ENCODE results near the gene NAP1L5. TPM values are rescaled to one million over a fixed set of nuclear protein-coding genes. Genes with fewer than 3 reads are reported as not detected.

The NAP1L5 gene
- total and polyA plus RNA-seq, 8 donors: 3.2 to 12.5 (median 11.8) TPM

DNA sequence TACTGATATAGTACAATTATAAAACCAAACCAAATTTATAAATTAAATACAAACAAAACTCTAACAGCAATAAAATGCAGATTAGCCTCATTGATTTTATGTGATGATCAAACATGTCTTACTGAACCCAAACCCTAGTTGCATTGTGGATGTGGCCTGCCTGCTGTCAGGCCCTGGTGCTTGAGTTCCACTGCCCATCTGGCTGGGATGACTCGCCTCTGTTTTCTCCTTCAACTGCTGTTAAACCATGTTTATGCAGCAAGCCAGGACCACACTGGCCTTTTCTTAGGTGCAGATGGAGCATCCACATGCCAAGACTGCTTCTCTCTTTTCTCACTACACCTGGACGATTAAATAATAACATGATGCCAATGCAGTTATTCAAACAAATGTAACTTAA lies 22.6 kb downstream of the NAP1L5 start:
- H3K36me3 ChIP-seq: peaks cover 0 to 67% of the 10 kb centered on the region in 2 donors
- H3K27ac ChIP-seq: no peak overlapping the region
- intact Hi-C loops (cut with DNase I): no loop called here
- H3K4me1 ChIP-seq: no peaks in the 10 kb centered on the region
- no peak for ATAC-seq
- DNase-seq: no peak
- H3K27me3 ChIP-seq: no peaks in the 10 kb centered on the region
- no peak overlapping the region for H3K4me3 ChIP-seq
- H3K9me3 ChIP-seq: no peaks in the 10 kb centered on the region
- TF ChIP-seq, protein P1, sequence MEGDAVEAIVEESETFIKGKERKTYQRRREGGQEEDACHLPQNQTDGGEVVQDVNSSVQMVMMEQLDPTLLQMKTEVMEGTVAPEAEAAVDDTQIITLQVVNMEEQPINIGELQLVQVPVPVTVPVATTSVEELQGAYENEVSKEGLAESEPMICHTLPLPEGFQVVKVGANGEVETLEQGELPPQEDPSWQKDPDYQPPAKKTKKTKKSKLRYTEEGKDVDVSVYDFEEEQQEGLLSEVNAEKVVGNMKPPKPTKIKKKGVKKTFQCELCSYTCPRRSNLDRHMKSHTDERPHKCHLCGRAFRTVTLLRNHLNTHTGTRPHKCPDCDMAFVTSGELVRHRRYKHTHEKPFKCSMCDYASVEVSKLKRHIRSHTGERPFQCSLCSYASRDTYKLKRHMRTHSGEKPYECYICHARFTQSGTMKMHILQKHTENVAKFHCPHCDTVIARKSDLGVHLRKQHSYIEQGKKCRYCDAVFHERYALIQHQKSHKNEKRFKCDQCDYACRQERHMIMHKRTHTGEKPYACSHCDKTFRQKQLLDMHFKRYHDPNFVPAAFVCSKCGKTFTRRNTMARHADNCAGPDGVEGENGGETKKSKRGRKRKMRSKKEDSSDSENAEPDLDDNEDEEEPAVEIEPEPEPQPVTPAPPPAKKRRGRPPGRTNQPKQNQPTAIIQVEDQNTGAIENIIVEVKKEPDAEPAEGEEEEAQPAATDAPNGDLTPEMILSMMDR (IDR thresholded peaks at IDR 0.05): no peak

DNA sequence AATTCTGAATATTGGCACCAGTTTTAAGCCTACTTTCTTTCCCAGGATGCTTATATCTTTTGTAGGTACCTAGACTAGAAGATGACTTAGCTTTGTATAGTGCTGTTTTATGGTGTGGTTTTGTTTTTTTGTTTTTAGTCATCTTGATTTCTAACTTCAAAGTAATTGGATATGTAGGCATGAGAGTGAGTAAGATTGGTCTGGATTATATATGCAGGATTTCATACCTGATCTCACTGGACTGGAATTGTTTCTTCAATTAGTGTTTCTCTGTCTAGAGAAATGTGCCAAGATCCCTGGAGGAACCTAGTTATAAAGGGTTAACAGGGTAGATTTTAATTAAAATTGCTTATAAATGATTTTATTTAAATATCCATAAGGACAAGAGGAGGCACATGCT lies 23.1 kb downstream of the NAP1L5 start:
- Histone ChIP-seq H3K36me3 (peaks cover 0 to 67% of the 10 kb centered on the region in 2 donors), H3K4me1 (no peaks in the 10 kb centered on the region), H3K27me3 (no peaks in the 10 kb centered on the region), H3K27ac (no peak overlapping the region), H3K9me3 (no peaks in the 10 kb centered on the region), H3K4me3 (no peak overlapping the region)
- TF ChIP-seq, protein P1 (IDR thresholded peaks at IDR 0.05): no peak
- intact Hi-C loops (cut with DNase I): no loop called here
- ATAC-seq (no peak), DNase-seq (no peak)

DNA sequence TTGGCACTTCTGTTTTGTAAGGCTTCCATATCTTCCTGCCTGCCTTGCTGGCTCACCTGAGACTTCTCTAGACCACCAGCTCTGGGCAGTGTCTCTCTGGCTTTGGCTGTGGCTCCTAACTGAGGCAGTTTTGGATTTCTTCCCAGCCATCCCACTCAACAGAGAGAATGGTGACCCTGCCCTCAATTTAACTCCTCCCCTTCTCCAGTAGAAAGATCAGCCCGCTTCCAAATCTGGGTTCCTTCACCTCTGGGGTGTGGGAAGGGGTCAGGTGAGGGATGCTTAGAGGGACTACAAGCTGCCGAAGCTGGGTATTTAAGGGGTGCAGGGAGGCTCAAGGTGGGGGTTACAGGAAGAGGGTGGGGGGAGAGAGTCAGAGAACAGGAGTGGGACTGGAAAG lies 23.7 kb downstream of the NAP1L5 start:
- intact Hi-C loops (cut with DNase I): no loop called here
- DNase-seq (no peak), ATAC-seq (no peak)
- TF ChIP-seq, protein P1 (IDR thresholded peaks at IDR 0.05): no peak
- H3K36me3 ChIP-seq: peaks cover 0 to 67% of the 10 kb centered on the region in 2 donors
- H3K27me3 ChIP-seq: no peaks in the 10 kb centered on the region
- no peak overlapping the region for H3K27ac ChIP-seq
- no peak overlapping the region for H3K4me3 ChIP-seq
- no peaks in the 10 kb centered on the region for H3K9me3 ChIP-seq
- H3K4me1 ChIP-seq: no peaks in the 10 kb centered on the region

DNA sequence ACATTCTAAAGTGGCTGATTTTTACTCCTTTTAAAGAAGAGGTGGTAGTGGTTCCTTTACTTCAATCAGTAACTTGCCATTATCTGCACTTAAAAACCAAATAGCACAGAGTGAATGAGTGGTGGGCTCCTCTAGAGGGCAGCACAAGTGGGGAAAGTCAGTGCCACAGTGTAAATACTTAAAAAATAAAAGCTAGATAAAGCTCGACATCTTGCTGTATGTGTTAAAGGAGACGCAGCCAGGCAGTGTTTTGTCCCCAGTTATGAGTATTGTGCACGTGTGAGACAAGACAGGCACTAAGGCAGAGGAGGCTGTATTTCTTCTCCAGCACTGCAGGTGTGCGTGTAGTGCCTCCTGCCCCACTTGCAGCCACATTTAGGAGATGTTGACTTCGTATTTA lies 24.6 kb downstream of the NAP1L5 start:
- H3K4me3 ChIP-seq: no peak overlapping the region
- TF ChIP-seq, protein P1 (IDR thresholded peaks at IDR 0.05): peak; percentile 30 to 43
- H3K27me3 ChIP-seq: no peaks in the 10 kb centered on the region
- DNase-seq (peak in 2 of 4 donors; percentile 18 to 52), ATAC-seq (peak; percentile 85)
- no peaks in the 10 kb centered on the region for H3K9me3 ChIP-seq
- no peak overlapping the region for H3K27ac ChIP-seq
- H3K36me3 ChIP-seq: peaks cover 0 to 67% of the 10 kb centered on the region in 2 donors
- intact Hi-C loops (cut with DNase I): no loop called here
- H3K4me1 ChIP-seq: no peaks in the 10 kb centered on the region

DNA sequence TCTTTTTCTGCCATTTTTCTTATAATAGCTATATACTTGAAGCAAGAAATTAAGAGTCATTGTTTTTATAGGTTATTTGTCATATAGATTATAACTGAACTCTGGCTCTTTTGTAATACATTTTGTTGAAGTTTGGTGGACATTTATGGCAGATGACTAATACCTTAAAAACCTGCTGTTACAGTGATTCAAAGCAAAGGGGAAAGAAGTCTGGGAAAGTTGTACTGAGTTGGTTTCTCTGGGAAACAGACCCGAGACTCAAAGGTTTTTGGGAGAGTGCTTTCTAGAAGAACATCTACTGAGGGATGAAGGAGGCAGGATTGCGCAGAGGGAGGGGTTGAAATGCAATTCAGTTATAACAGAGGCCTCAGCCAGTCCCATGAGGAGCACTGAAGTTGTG lies 35.9 kb downstream of the NAP1L5 start:
- no peaks in the 10 kb centered on the region for H3K27me3 ChIP-seq
- no peaks in the 10 kb centered on the region for H3K9me3 ChIP-seq
- intact Hi-C loops (cut with DNase I): loop anchor here in 1 of 2 donors (10.0 kb wide), 1 partner anchor 127 kb away; no protein-coding TSS in a partner anchor
- no peak overlapping the region for H3K27ac ChIP-seq
- peaks cover 0 to 49% of the 10 kb centered on the region in 2 donors for H3K36me3 ChIP-seq
- H3K4me3 ChIP-seq: no peak overlapping the region
- TF ChIP-seq, protein P1 (IDR thresholded peaks at IDR 0.05): no peak
- no peak for DNase-seq
- no peaks in the 10 kb centered on the region for H3K4me1 ChIP-seq
- no peak for ATAC-seq

Measured in left lung (tissue), 10 donors.